Activated B cell treated with CpG ODN at 0.5 μM for 24 hours (primary cell): ENCODE data around the gene ETV6. TPM values are rescaled to one million over a fixed set of nuclear protein-coding genes. Genes with fewer than 3 reads are reported as not detected.

Experiments
- ATAC-seq: fragments of 200-7000 bp; cut with Tn5 transposase; one replicate; pipeline ENCODE4 v1.10.0; 2021; ENCODE audit warnings: low read depth, mild to moderate bottlenecking, moderate library complexity
- CTCF ChIA-PET: fragments of 350-600 bp; sonication (Branson Sonifier 250); formaldehyde crosslinking; loops from one replicate; lab custom pipeline; 2021; ENCODE audit warnings: antibody characterized with exemption; lab: Charles Lee
- POLR2A ChIA-PET: fragments of 350-600 bp; sonication (Branson Sonifier 250); formaldehyde crosslinking; loops from one replicate; lab custom pipeline; 2021; ENCODE audit warnings: antibody characterized with exemption; lab: Charles Lee
- DNase-seq: peaks from one replicate; pipeline ENCODE4 v3.0.0; 2022
- H3K27ac Mint-ChIP-seq: one replicate; pipeline ENCODE4 v1.8.0; 2020; ENCODE audit warnings: mixed read lengths
- H3K27me3 Mint-ChIP-seq: one replicate; pipeline ENCODE4 v1.8.0; 2021; ENCODE audit warnings: mixed read lengths
- H3K36me3 Mint-ChIP-seq: one replicate; pipeline ENCODE4 v1.8.0; 2021; ENCODE audit warnings: low read depth, mixed read lengths
- H3K4me1 Mint-ChIP-seq: one replicate; pipeline ENCODE4 v1.8.0; 2021; ENCODE audit warnings: mixed read lengths
- H3K4me3 Mint-ChIP-seq: one replicate; pipeline ENCODE4 v1.8.0; 2020; ENCODE audit warnings: mild to moderate bottlenecking, mixed read lengths
- H3K9me3 Mint-ChIP-seq: one replicate; pipeline ENCODE4 v1.8.0; 2020; ENCODE audit warnings: mixed read lengths
- intact Hi-C: fragments of 100-400 bp; cut with micrococcal nuclease; formaldehyde crosslinking; loops from one replicate; pipeline ENCODE4 v1.15.1; 2024
- total RNA-seq: library from RNA; stranded (reverse); gene quantifications from 2 replicates; pipeline ENCODE4 v1.2.3, GENCODE V29; 2022
- TF ChIP-seq, protein P1 (sequence below): fragments of 200-600 bp; IDR thresholded peaks from one replicate; pipeline ENCODE4 v1.8.0; 2022; ENCODE audit warnings: antibody characterized with exemption, mild to moderate bottlenecking

The ETV6 gene
- total RNA-seq, 1 donor from 2014 or later, result 130 TPM

DNA sequence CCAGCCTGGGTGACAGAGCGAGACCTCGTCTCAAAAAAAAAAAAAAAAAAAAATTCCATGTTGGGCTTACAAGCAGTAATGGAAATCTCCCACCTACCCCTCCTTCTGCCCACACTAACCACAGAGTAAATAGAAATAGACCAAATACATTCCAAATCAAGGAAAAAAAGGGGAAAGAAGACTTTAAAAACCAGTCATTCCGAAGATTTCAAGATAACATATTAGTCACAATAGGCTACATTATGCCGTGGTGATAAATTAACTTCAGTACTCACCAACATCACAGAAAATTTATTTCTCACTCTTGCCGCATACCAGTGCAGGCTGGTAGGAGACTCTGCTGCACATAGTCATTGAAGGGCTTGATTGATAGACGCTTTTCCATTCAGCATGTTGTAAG is 15.5 kb upstream of the ETV6 start:
- ChIA-PET POLR2A (interaction anchor here (0.7 kb wide), 1 partner anchor 39 kb away, joined by 6 read pairs; no protein-coding TSS in a partner anchor), CTCF (no interaction called here)

DNA sequence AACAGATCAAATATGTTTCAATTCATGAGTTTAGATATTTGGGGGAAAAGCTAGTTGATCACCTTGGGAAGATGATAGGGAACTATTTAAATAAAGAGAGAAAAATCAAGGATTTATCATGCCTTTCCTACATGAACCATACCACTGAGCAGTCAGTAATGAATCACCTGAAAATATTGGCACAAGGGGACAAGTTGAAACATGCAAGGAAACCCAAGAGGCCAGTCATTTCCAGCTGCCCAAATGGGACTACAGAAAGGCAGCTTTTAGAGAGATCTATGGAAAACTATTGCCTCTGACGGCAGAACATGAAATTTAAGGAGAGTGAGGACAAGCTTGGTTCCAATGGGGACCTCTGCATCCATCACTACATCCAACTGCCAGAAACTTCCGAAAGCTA is 14.1 kb upstream of the ETV6 start:
- intact Hi-C loops, result no loop called here
- POLR2A ChIA-PET, result no interaction called here
- no peak overlapping the region for H3K27ac Mint-ChIP-seq
- H3K4me3 Mint-ChIP-seq, result no peak overlapping the region
- H3K4me1 Mint-ChIP-seq, result peaks cover 12% of the 10 kb centered on the region
- H3K27me3 Mint-ChIP-seq, result no peaks in the 10 kb centered on the region
- H3K9me3 Mint-ChIP-seq, result peaks cover 8% of the 10 kb centered on the region
- TF ChIP-seq, protein P1, sequence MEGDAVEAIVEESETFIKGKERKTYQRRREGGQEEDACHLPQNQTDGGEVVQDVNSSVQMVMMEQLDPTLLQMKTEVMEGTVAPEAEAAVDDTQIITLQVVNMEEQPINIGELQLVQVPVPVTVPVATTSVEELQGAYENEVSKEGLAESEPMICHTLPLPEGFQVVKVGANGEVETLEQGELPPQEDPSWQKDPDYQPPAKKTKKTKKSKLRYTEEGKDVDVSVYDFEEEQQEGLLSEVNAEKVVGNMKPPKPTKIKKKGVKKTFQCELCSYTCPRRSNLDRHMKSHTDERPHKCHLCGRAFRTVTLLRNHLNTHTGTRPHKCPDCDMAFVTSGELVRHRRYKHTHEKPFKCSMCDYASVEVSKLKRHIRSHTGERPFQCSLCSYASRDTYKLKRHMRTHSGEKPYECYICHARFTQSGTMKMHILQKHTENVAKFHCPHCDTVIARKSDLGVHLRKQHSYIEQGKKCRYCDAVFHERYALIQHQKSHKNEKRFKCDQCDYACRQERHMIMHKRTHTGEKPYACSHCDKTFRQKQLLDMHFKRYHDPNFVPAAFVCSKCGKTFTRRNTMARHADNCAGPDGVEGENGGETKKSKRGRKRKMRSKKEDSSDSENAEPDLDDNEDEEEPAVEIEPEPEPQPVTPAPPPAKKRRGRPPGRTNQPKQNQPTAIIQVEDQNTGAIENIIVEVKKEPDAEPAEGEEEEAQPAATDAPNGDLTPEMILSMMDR, result no peak
- DNase-seq (no peak), ATAC-seq (no peak)
- CTCF ChIA-PET, result interaction anchor here (0.6 kb wide), 1 partner anchor 398 kb away, joined by 3 read pairs; no protein-coding TSS in a partner anchor
- no peaks in the 10 kb centered on the region for H3K36me3 Mint-ChIP-seq

More for the DNA sequence above, 15.5 kb upstream of the ETV6 start:
- no peak overlapping the region for H3K27ac Mint-ChIP-seq
- ATAC-seq (no peak), DNase-seq (no peak)
- no peak overlapping the region for H3K4me3 Mint-ChIP-seq
- intact Hi-C loops, result no loop called here
- TF ChIP-seq, protein P1, result no peak
- no peaks in the 10 kb centered on the region for H3K27me3 Mint-ChIP-seq
- peaks cover 1% of the 10 kb centered on the region for H3K4me1 Mint-ChIP-seq
- no peaks in the 10 kb centered on the region for H3K36me3 Mint-ChIP-seq
- H3K9me3 Mint-ChIP-seq, result peaks cover 8% of the 10 kb centered on the region

DNA sequence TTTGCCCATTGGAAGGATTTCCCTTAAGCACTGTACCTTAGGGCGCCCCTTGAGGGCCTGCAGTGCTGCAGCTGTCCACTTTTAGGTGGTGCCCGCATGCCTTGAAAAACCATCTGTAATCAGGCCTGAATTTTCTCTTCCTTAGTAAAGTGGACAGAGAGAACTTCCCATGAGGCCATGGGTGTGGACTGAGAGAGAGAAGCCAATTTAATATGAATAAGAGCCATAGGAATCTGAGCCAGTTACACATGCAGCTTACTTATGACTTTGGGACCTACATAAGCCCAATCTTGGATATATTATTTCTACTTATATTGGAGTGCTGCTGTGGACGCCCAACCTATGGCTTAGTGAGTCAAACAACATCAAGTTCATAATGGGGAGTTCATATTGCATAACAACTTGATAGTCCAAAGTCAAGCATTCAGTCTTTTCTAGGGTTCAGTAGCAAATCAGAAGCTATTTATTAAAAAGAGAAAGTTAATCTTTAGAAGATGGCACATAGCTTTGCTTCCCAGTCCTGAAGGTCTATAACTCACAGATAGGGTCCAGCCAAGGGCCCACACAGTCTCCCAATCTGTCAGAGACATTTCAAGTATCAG is 11.1 kb upstream of the ETV6 start:
- CTCF ChIA-PET, result interaction anchor here (1.4 kb wide), 1 partner anchor 395 kb away, joined by 5 read pairs; no protein-coding TSS in a partner anchor
- intact Hi-C loops, result no loop called here
- Mint-ChIP-seq H3K36me3 (no peaks in the 10 kb centered on the region), H3K27ac (no peak overlapping the region), H3K4me3 (no peak overlapping the region), H3K4me1 (peaks cover 12% of the 10 kb centered on the region), H3K27me3 (no peaks in the 10 kb centered on the region), H3K9me3 (peaks cover 8% of the 10 kb centered on the region)
- ATAC-seq (no peak), DNase-seq (no peak)
- POLR2A ChIA-PET, result interaction anchor here (1.0 to 2.0 kb wide), 3 partner anchors 11 to 372 kb away, joined by 4 to 16 read pairs (median 4); partner anchors contain the start of gene ETV6
- TF ChIP-seq, protein P1, result no peak

DNA sequence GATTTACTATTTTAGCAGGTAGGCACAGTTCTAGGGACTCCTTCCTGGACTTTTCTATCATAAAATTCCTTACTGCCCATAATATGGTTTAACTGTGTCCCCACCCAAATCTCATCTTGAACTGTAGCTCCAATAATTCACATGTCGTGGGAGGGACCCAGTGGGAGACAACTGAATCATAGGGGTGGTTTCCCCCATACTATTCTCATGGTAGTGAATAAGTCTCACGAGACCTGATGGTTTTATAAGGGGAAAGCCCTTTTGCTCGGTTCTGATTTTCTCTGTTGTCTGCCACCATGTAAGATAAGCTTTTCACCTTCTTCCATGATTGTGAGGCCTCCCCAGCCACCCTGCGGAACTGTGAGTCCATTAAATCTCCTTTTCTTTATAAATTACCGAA is 10.0 kb upstream of the ETV6 start:
- ATAC-seq (peak; percentile 47), DNase-seq (no peak)
- CTCF ChIA-PET, result interaction anchor here (1.4 kb wide), 1 partner anchor 393 kb away, joined by 5 read pairs; no protein-coding TSS in a partner anchor
- Mint-ChIP-seq H3K27me3 (no peaks in the 10 kb centered on the region), H3K36me3 (no peaks in the 10 kb centered on the region), H3K9me3 (peaks cover 8% of the 10 kb centered on the region), H3K4me3 (peak overlapping the region; percentile 9), H3K27ac (peak overlapping the region; percentile 21), H3K4me1 (peaks cover 12% of the 10 kb centered on the region)
- TF ChIP-seq, protein P1, result no peak
- POLR2A ChIA-PET, result interaction anchor here (1.6 to 2.0 kb wide), 2 partner anchors 10 to 91 kb away, joined by 4 to 16 read pairs; partner anchors contain the start of gene ETV6
- intact Hi-C loops, result no loop called here

DNA sequence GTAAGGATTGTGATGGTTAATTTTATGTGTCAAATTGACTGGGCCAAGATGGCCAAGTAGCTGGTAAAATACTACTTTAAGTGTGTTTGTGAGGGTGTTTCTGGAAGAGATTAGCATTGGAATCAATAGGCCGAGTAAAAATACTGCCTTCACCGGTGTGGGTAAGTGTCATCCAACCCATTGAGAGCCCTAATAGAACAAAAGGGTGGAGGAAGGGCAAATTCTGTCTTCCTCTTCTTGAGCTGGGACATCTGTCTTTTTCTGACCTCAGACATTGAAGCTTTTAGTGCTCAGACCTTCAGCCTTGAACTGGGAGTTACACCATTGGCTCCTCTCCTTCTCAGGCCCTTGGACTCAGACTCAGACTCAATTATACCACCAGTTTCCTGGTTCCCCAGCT is 8.0 kb upstream of the ETV6 start:
- H3K36me3 Mint-ChIP-seq, result no peaks in the 10 kb centered on the region
- DNase-seq (no peak), ATAC-seq (no peak)
- TF ChIP-seq, protein P1, result no peak
- H3K9me3 Mint-ChIP-seq, result no peaks in the 10 kb centered on the region
- no peak overlapping the region for H3K4me3 Mint-ChIP-seq
- intact Hi-C loops, result no loop called here
- H3K4me1 Mint-ChIP-seq, result peaks cover 15% of the 10 kb centered on the region
- H3K27ac Mint-ChIP-seq, result no peak overlapping the region
- CTCF ChIA-PET, result interaction anchor here (1.6 kb wide), 1 partner anchor 391 kb away, joined by 11 read pairs; no protein-coding TSS in a partner anchor
- no peaks in the 10 kb centered on the region for H3K27me3 Mint-ChIP-seq
- POLR2A ChIA-PET, result interaction anchor here (0.6 to 0.9 kb wide), 4 partner anchors 9 to 390 kb away, joined by 3 to 8 read pairs (median 4); no protein-coding TSS in a partner anchor
